Neural cell (in vitro differentiated cells): ENCODE data around the gene PON3. TPM values are rescaled to one million over a fixed set of nuclear protein-coding genes. Genes with fewer than 3 reads are reported as not detected.

Experiments used
- H2AFZ ChIP-seq: fragments of 200-600, 300-800 bp; sonication (generic), shearing (Covaris generic); 2 replicates; pipeline ENCODE4 v1.6.0; 2014; ENCODE audit warnings: low read depth, mild to moderate bottlenecking, antibody characterized with exemption, low read length, moderate library complexity
- H3F3A ChIP-seq: fragments of 200-600 bp; shearing (Covaris generic); 2 replicates; pipeline ENCODE4 v1.6.1; 2016; ENCODE audit warnings: mild to moderate bottlenecking, moderate library complexity, mixed read lengths, antibody characterized with exemption, low read length; ENCODE audit not compliant: insufficient read depth, poor library complexity, severe bottlenecking
- H3K27ac ChIP-seq: fragments of 200-600, 300-800 bp; sonication (generic), shearing (Covaris generic); 2 replicates; pipeline ENCODE4 v1.5.1; 2014; ENCODE audit warnings: mild to moderate bottlenecking, low read length, moderate library complexity
- H3K27me3 ChIP-seq: fragments of 300-800, 200-600 bp; sonication (generic), shearing (Covaris generic); 2 replicates; pipeline ENCODE4 v1.6.0; 2014; ENCODE audit warnings: mild to moderate bottlenecking, low read depth, low read length, moderate library complexity; ENCODE audit not compliant: insufficient read depth
- H3K36me3 ChIP-seq: fragments of 300-800, 200-600 bp; sonication (generic), shearing (Covaris generic); 2 replicates; pipeline ENCODE4 v1.5.1; 2014; ENCODE audit warnings: mild to moderate bottlenecking, antibody characterized with exemption, low read length, moderate library complexity; ENCODE audit not compliant: insufficient read depth
- H3K4me2 ChIP-seq: fragments of 300-800, 200-600 bp; sonication (generic), shearing (Covaris generic); 2 replicates; pipeline ENCODE4 v1.6.0; 2014; ENCODE audit warnings: mild to moderate bottlenecking, low read length
- H3K4me3 ChIP-seq: fragments of 300-800, 200-600 bp; sonication (generic), shearing (Covaris generic); 2 replicates; pipeline ENCODE4 v1.5.1; 2014; ENCODE audit warnings: mild to moderate bottlenecking, low read length, moderate library complexity
- H3K79me2 ChIP-seq: fragments of 200-600 bp; shearing (Covaris generic); replicated peaks from 2 replicates; pipeline ENCODE4 v1.6.0; 2014; ENCODE audit warnings: mild to moderate bottlenecking, low read length, moderate library complexity; ENCODE audit not compliant: insufficient read depth
- H3K9ac ChIP-seq: fragments of 300-800, 200-600 bp; sonication (generic), shearing (Covaris generic); 2 replicates; pipeline ENCODE4 v1.6.1; 2016; ENCODE audit warnings: mild to moderate bottlenecking, low read length, mixed read lengths
- H3K9me2 ChIP-seq: fragments of 200-600 bp; shearing (Covaris generic); 2 replicates; pipeline ENCODE4 v1.6.1; 2016; ENCODE audit warnings: mild to moderate bottlenecking, low read length, mixed read lengths; ENCODE audit not compliant: insufficient read depth
- H3K9me3 ChIP-seq: fragments of 200-600, 300-800 bp; sonication (generic), shearing (Covaris generic); 2 replicates; pipeline ENCODE4 v1.6.1; 2016; ENCODE audit warnings: mild to moderate bottlenecking, mixed run types, low read length, moderate library complexity, mixed read lengths
- H4K20me1 ChIP-seq: fragments of 200-600 bp; shearing (Covaris generic); 2 replicates; pipeline ENCODE4 v1.6.1; 2016; ENCODE audit warnings: mild to moderate bottlenecking, mixed run types; ENCODE audit not compliant: insufficient read depth
- EP300 ChIP-seq: fragments of 450-650 bp; conservative IDR thresholded peaks from 2 replicates; pipeline ENCODE4 v1.6.1; 2014; ENCODE audit warnings: antibody characterized with exemption, mild to moderate bottlenecking, moderate library complexity; ENCODE audit not compliant: poor library complexity, severe bottlenecking
- EZH2 ChIP-seq: fragments of 200-600, 300-800 bp; shearing (Covaris generic), sonication (generic); IDR thresholded peaks from 2 replicates; pipeline ENCODE4 v1.6.1; 2014; ENCODE audit warnings: antibody characterized with exemption, low read length, borderline replicate concordance, mild to moderate bottlenecking; ENCODE audit not compliant: insufficient read depth, poor library complexity, severe bottlenecking
- MXI1 ChIP-seq: fragments of 450-650 bp; conservative IDR thresholded peaks from 2 replicates; pipeline ENCODE4 v1.6.1; 2014; ENCODE audit warnings: antibody characterized with exemption, mild to moderate bottlenecking; ENCODE audit not compliant: poor library complexity, severe bottlenecking
- POLR2AphosphoS5 ChIP-seq: IDR thresholded peaks from 2 replicates; pipeline ENCODE4 v1.6.1; 2012
- RAD21 ChIP-seq: fragments of 450-650 bp; conservative IDR thresholded peaks from 2 replicates; pipeline ENCODE4 v1.6.1; 2014; ENCODE audit warnings: antibody characterized with exemption, mild to moderate bottlenecking, moderate library complexity
- SMC3 ChIP-seq: fragments of 450-650 bp; conservative IDR thresholded peaks from 2 replicates; pipeline ENCODE4 v1.6.1; 2014; ENCODE audit warnings: antibody characterized with exemption, mild to moderate bottlenecking, moderate library complexity; ENCODE audit not compliant: poor library complexity
- TAF1 ChIP-seq: IDR thresholded peaks from 2 replicates; pipeline ENCODE4 v1.6.1; 2012; ENCODE audit warnings: low read depth
- polyA plus RNA-seq: library from polyadenylated mRNA; depleted of rRNA; stranded (reverse); fragments of >200 nt; gene quantifications from 2 replicates; pipeline ENCODE4 v1.2.3, GENCODE V29; 2014
- TF ChIP-seq, protein P1 (sequence below): fragments of 450-650 bp; IDR thresholded peaks from 2 replicates; pipeline ENCODE4 v1.5.1; 2014; ENCODE audit warnings: antibody characterized with exemption, mild to moderate bottlenecking, moderate library complexity; ENCODE audit not compliant: poor library complexity, severe bottlenecking
- TF ChIP-seq, protein P2 (sequence below): IDR thresholded peaks from 2 replicates; pipeline ENCODE4 v1.6.1; 2012; ENCODE audit warnings: borderline replicate concordance

PON3 gene
- polyA plus RNA-seq, 1 donor from 2014 or later, result not detected

DNA sequence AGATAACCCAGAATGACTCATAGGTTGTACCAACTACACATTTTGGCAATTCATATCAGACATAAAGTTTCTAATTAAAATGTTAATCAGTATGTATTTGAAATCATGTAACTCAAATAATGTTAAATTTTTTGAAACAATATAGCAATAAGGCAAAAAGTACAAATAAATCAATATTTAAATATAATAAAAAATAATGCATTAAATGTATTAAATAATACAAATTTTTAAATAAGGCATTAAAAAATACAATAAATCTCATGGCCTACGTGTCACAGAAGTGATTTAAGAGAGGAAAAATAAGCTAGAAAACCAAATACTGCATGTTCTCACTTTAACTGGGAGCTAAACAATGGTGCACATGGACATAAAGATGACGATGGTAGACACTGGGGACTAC lies 29.5 kb upstream of the PON3 start:
- Histone ChIP-seq H3K9me2 (no peaks in the 10 kb centered on the region), H3K79me2 (peaks cover 11% of the 10 kb centered on the region), H3K27me3 (no peaks in the 10 kb centered on the region), H4K20me1 (no peaks in the 10 kb centered on the region), H2AFZ (no peak overlapping the region), H3K9ac (no peak overlapping the region), H3K4me2 (no peak overlapping the region), H3K4me3 (no peak overlapping the region), H3F3A (no peaks in the 10 kb centered on the region), H3K27ac (no peak overlapping the region), H3K36me3 (no peaks in the 10 kb centered on the region), H3K9me3 (no peaks in the 10 kb centered on the region)
- no peak for TF ChIP-seq POLR2AphosphoS5
- no peak for TF ChIP-seq MXI1
- TF ChIP-seq EZH2, result no peak
- TF ChIP-seq, protein P1, sequence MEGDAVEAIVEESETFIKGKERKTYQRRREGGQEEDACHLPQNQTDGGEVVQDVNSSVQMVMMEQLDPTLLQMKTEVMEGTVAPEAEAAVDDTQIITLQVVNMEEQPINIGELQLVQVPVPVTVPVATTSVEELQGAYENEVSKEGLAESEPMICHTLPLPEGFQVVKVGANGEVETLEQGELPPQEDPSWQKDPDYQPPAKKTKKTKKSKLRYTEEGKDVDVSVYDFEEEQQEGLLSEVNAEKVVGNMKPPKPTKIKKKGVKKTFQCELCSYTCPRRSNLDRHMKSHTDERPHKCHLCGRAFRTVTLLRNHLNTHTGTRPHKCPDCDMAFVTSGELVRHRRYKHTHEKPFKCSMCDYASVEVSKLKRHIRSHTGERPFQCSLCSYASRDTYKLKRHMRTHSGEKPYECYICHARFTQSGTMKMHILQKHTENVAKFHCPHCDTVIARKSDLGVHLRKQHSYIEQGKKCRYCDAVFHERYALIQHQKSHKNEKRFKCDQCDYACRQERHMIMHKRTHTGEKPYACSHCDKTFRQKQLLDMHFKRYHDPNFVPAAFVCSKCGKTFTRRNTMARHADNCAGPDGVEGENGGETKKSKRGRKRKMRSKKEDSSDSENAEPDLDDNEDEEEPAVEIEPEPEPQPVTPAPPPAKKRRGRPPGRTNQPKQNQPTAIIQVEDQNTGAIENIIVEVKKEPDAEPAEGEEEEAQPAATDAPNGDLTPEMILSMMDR, result no peak
- no peak for TF ChIP-seq SMC3
- no peak for TF ChIP-seq EP300
- TF ChIP-seq TAF1, result no peak
- TF ChIP-seq, protein P2, sequence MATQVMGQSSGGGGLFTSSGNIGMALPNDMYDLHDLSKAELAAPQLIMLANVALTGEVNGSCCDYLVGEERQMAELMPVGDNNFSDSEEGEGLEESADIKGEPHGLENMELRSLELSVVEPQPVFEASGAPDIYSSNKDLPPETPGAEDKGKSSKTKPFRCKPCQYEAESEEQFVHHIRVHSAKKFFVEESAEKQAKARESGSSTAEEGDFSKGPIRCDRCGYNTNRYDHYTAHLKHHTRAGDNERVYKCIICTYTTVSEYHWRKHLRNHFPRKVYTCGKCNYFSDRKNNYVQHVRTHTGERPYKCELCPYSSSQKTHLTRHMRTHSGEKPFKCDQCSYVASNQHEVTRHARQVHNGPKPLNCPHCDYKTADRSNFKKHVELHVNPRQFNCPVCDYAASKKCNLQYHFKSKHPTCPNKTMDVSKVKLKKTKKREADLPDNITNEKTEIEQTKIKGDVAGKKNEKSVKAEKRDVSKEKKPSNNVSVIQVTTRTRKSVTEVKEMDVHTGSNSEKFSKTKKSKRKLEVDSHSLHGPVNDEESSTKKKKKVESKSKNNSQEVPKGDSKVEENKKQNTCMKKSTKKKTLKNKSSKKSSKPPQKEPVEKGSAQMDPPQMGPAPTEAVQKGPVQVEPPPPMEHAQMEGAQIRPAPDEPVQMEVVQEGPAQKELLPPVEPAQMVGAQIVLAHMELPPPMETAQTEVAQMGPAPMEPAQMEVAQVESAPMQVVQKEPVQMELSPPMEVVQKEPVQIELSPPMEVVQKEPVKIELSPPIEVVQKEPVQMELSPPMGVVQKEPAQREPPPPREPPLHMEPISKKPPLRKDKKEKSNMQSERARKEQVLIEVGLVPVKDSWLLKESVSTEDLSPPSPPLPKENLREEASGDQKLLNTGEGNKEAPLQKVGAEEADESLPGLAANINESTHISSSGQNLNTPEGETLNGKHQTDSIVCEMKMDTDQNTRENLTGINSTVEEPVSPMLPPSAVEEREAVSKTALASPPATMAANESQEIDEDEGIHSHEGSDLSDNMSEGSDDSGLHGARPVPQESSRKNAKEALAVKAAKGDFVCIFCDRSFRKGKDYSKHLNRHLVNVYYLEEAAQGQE, result no peak
- no peak for TF ChIP-seq RAD21

DNA sequence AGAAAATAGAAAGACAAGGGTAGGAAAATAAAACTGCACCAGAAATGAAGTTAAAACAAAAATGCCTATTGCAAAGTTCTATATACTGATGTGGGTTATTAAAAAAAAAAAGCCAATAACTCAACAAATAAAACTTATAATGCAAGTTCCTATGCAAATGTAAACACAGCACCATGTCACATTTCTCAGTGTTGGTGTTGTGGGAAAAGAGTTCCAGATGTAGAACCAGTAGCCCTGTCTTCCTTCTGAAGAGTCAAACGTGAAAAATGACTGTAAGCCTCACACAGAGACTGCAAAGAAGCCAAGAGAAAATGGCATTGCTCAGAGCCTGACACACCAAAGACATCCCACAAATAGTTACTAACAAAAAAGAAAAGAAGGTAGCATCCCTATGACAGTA lies 28.5 kb upstream of the PON3 start:
- no peak overlapping the region for H3K4me3 ChIP-seq
- H3K27ac ChIP-seq, result no peak overlapping the region
- H3K79me2 ChIP-seq, result peaks cover 8% of the 10 kb centered on the region

More for the DNA sequence above, 28.5 kb upstream of the PON3 start:
- Histone ChIP-seq H3K36me3 (no peaks in the 10 kb centered on the region), H3K9me3 (no peaks in the 10 kb centered on the region), H3F3A (no peaks in the 10 kb centered on the region), H4K20me1 (no peaks in the 10 kb centered on the region), H3K9ac (no peak overlapping the region), H2AFZ (no peak overlapping the region), H3K9me2 (no peaks in the 10 kb centered on the region), H3K27me3 (no peaks in the 10 kb centered on the region), H3K4me2 (no peak overlapping the region)
- TF ChIP-seq MXI1 (no peak), RAD21 (no peak), TAF1 (no peak), POLR2AphosphoS5 (no peak), SMC3 (no peak), EZH2 (no peak), EP300 (no peak)
- TF ChIP-seq, protein P1, result no peak
- TF ChIP-seq, protein P2, result no peak
